ENCODE results near the gene OPCML. TPM values are rescaled to one million over a fixed set of nuclear protein-coding genes. Genes with fewer than 3 reads are reported as not detected.

The OPCML gene
- total RNA-seq, 2 donors from 2014 or later, result not detected

GRCh38 chr11:132784441-132784840, 747.9 kb downstream of the OPCML start:
- H3K4me1 Mint-ChIP-seq (ENCODE audit: low read depth in 2 of 2), result no peaks in the 10 kb centered on the region
- H3K36me3 Mint-ChIP-seq, result no peaks in the 10 kb centered on the region
- H3K4me3 Mint-ChIP-seq, result no peak overlapping the region
- no peak overlapping the region for H3K27ac Mint-ChIP-seq
- H3K27me3 Mint-ChIP-seq, result no peaks in the 10 kb centered on the region
- no peak for DNase-seq (ENCODE audit: low spot score)
- ATAC-seq, result no peak
- H3K9me3 Mint-ChIP-seq, result no peaks in the 10 kb centered on the region

DNA sequence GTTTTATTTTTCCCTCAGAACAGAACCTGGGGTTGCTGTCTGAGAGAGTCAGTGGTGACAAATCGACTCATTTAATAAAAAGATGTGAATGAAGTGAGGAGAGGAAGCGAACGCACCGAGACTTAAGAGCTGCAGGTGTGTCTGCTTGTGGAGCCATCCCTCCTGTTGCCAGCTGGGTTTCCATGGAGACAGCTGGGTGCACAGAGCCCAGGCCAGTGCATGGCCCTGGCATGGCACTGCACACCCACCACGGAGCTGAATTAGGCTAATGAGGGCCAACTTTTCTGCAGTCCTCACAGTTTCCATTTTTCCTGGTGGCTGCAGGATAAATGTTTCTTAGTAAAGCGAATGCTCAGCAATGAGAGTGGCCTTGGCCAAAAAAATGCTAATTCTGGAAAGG, 750.2 kb downstream of the OPCML start:
- no peak for ATAC-seq
- no peak overlapping the region for H3K27ac Mint-ChIP-seq
- H3K27me3 Mint-ChIP-seq, result no peaks in the 10 kb centered on the region
- DNase-seq (ENCODE audit: low spot score), result no peak
- H3K36me3 Mint-ChIP-seq, result no peaks in the 10 kb centered on the region
- no peaks in the 10 kb centered on the region for H3K9me3 Mint-ChIP-seq
- no peak overlapping the region for H3K4me3 Mint-ChIP-seq
- H3K4me1 Mint-ChIP-seq (ENCODE audit: low read depth in 2 of 2), result no peaks in the 10 kb centered on the region

DNA sequence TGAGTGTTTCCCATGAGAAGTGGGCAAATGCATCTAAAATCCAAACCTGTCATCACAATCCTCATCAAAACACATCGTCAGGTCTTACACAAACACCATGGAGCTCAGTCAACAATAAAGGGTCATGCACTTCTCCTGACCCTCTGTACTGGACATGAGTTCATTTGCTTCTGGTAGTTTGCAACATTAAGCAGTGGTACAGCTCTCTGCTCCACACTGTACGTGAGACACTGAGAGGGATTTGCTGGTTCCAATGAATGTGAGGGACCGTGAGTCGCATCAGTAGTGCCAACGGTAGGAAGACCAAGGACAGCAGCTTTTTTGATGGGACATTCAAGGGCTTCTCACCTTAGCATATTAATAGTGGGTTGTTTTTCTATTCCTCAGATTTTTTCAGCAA, 752.3 kb downstream of the OPCML start:
- H3K27ac Mint-ChIP-seq, result no peak overlapping the region
- no peaks in the 10 kb centered on the region for H3K4me1 Mint-ChIP-seq (ENCODE audit: low read depth in 2 of 2)
- no peak for ATAC-seq
- H3K9me3 Mint-ChIP-seq, result no peaks in the 10 kb centered on the region
- no peak overlapping the region for H3K4me3 Mint-ChIP-seq
- H3K36me3 Mint-ChIP-seq, result no peaks in the 10 kb centered on the region
- no peaks in the 10 kb centered on the region for H3K27me3 Mint-ChIP-seq
- no peak for DNase-seq (ENCODE audit: low spot score)

DNA sequence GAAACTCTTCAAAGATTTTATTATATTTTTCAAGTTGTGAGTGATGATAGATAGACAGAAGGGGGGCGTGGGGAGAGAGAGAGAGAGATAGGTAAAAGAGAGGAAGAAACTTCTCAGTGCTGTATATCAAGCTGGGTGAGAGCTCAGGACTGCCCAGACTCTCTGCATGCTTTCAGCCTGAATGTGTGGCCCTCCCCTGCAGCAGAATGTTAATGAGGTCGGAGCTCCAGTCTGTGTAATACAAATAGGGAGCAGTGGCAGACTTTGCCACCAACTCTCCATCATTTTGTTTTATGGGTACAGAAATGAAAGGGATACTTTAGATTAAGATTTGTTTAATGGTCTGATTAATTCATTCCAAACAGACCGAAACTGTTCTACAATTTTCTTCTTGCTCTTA, 752.8 kb downstream of the OPCML start:
- Mint-ChIP-seq H3K4me1 (ENCODE audit: low read depth in 2 of 2) (no peaks in the 10 kb centered on the region), H3K27ac (no peak overlapping the region), H3K4me3 (no peak overlapping the region), H3K9me3 (no peaks in the 10 kb centered on the region), H3K36me3 (no peaks in the 10 kb centered on the region), H3K27me3 (no peaks in the 10 kb centered on the region)
- no peak for ATAC-seq
- DNase-seq (ENCODE audit: low spot score), result no peak

DNA sequence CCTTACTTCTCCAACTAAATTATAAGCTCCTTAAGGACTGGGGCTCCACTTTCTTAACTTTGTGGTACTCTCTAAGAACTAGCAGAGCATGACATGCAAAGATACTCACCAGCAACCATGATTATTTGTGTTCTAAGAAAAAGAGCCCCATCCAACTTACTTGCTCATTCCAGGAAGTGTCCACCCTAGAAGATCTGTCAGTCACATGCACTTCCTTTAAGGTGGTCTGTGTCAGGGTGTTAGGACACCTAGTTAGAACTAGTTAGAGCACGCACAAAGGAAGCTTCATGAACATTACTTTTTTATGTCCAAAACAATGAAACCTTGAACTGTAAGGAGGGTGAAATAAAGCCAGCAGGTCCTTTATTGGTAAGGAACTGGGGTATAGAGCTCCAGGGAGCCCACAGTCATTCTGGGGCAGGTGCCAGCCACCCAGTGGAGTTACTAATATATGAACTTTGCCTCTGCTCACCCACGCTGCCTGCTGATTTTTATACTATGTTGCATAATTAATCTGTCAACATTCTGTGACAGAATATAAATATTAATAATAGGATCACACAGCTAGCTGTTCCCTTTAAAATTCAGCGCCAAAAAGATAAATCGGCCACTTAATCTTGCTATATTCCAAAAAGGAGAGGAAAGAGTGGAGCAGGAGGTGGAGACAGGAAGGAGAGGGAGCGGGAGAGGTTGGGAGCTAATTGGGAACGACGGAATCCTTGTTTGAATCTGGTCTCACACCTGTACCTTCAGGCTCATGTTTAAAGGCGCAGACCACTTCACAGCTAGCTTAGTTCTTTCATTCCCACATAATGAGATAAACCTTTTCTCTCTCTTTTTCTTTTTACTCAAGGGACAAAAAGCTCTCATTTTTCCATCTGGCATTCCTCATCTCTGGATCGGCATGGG, 755.0 kb downstream of the OPCML start:
- no peaks in the 10 kb centered on the region for H3K27me3 Mint-ChIP-seq
- no peaks in the 10 kb centered on the region for H3K36me3 Mint-ChIP-seq
- H3K27ac Mint-ChIP-seq, result no peak overlapping the region
- ATAC-seq, result no peak
- no peaks in the 10 kb centered on the region for H3K9me3 Mint-ChIP-seq
- no peak overlapping the region for H3K4me3 Mint-ChIP-seq
- H3K4me1 Mint-ChIP-seq (ENCODE audit: low read depth in 2 of 2), result no peaks in the 10 kb centered on the region
- DNase-seq (ENCODE audit: low spot score), result no peak

GRCh38 chr11:132773751-132774150, 758.5 kb downstream of the OPCML start:
- ATAC-seq (no peak), DNase-seq (ENCODE audit: low spot score) (no peak)
- no peak overlapping the region for H3K4me3 Mint-ChIP-seq
- peaks cover 4% of the 10 kb centered on the region for H3K9me3 Mint-ChIP-seq
- H3K27me3 Mint-ChIP-seq, result peaks cover 0 to 3% of the 10 kb centered on the region in 2 donors
- no peak overlapping the region for H3K27ac Mint-ChIP-seq
- H3K4me1 Mint-ChIP-seq (ENCODE audit: low read depth in 2 of 2), result no peaks in the 10 kb centered on the region
- H3K36me3 Mint-ChIP-seq, result no peaks in the 10 kb centered on the region

- no peak for DNase-seq (ENCODE audit: low spot score)
- no peaks in the 10 kb centered on the region for H3K4me1 Mint-ChIP-seq (ENCODE audit: low read depth in 2 of 2)
- H3K27ac Mint-ChIP-seq, result no peak overlapping the region
Measured at GRCh38 chr11:132772703-132773545, 759.4 kb downstream of the OPCML start.

GRCh38 chr11:132771746-132772145, 760.6 kb downstream of the OPCML start:
- peaks cover 0 to 3% of the 10 kb centered on the region in 2 donors for H3K27me3 Mint-ChIP-seq
- no peak overlapping the region for H3K27ac Mint-ChIP-seq
- ATAC-seq, result no peak
- no peak overlapping the region for H3K4me3 Mint-ChIP-seq
- peaks cover 4% of the 10 kb centered on the region for H3K9me3 Mint-ChIP-seq
- no peaks in the 10 kb centered on the region for H3K36me3 Mint-ChIP-seq
- DNase-seq (ENCODE audit: low spot score), result no peak
- no peaks in the 10 kb centered on the region for H3K4me1 Mint-ChIP-seq (ENCODE audit: low read depth in 2 of 2)

More at GRCh38 chr11:132772703-132773545, 759.4 kb downstream of the OPCML start:
- peaks cover 4% of the 10 kb centered on the region for H3K9me3 Mint-ChIP-seq
- peaks cover 0 to 3% of the 10 kb centered on the region in 2 donors for H3K27me3 Mint-ChIP-seq
- no peak overlapping the region for H3K4me3 Mint-ChIP-seq
- ATAC-seq, result no peak
- H3K36me3 Mint-ChIP-seq, result no peaks in the 10 kb centered on the region

DNA sequence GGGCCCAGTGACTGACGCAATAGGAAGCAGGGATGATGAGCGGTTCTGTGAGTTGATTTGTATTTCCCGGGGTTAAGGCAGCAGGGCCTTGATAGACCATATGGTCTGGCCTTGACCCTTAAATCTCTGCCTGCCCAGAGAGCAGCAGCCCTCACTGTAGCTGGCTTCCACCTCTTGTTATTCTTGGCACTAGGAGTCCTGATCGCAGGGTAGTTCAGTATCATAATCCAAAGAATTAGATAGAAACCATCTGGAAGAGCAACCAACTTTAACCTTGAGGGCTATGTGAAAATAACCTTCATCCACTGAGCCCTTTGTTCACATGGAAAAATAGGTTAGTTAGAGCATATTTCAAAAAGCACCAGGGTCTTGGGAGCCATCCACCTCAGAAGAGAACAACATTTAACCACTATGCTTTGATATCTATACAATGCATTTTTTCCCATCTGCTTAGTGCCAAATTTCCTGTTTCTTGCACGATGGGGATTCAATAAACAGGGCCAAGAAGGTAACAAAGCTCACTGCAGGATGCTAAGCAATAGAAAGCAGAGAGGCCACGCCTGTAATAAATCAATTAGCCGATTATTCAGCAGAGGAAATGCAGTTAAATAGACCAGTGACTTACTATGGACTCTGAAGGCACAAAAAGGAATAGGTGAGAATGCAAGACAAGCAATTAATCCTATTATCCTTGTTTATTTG, 761.3 kb downstream of the OPCML start:
- no peaks in the 10 kb centered on the region for H3K36me3 Mint-ChIP-seq
- H3K9me3 Mint-ChIP-seq, result peaks cover 4% of the 10 kb centered on the region
- no peaks in the 10 kb centered on the region for H3K4me1 Mint-ChIP-seq (ENCODE audit: low read depth in 2 of 2)
- no peak overlapping the region for H3K4me3 Mint-ChIP-seq
- no peak overlapping the region for H3K27ac Mint-ChIP-seq
- H3K27me3 Mint-ChIP-seq, result peaks cover 0 to 3% of the 10 kb centered on the region in 2 donors
- DNase-seq (ENCODE audit: low spot score) (no peak), ATAC-seq (no peak)

DNA sequence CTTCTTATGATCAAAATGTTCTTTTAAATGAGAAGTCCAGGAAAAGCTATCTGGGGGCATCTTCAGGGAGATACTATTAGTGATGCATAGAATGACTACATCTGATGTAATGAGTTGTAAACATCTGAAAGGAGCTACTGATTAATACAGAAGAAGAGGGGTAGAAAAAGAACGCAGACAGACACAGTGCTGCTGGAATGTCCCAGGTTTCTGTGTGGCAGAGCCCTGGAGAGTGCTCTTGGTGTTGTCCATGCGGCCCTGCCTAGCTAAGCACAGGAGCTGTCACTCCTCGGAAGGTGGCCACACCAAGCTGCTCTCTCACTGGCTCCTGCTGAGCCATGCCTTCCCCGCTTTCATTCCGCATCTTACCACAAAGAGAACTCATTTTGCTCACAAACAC, 768.8 kb downstream of the OPCML start:
- H3K36me3 Mint-ChIP-seq, result peaks cover 5% of the 10 kb centered on the region
- no peaks in the 10 kb centered on the region for H3K27me3 Mint-ChIP-seq
- DNase-seq (ENCODE audit: low spot score) (no peak), ATAC-seq (no peak)
- H3K27ac Mint-ChIP-seq, result no peak overlapping the region
- no peaks in the 10 kb centered on the region for H3K4me1 Mint-ChIP-seq (ENCODE audit: low read depth in 2 of 2)
- no peak overlapping the region for H3K4me3 Mint-ChIP-seq
- peaks cover 18% of the 10 kb centered on the region for H3K9me3 Mint-ChIP-seq

GRCh38 chr11:132755934-132756333, 776.4 kb downstream of the OPCML start:
- no peak for DNase-seq (ENCODE audit: low spot score)
- no peak overlapping the region for H3K4me3 Mint-ChIP-seq
- H3K27ac Mint-ChIP-seq, result no peak overlapping the region
- ATAC-seq, result no peak
- H3K36me3 Mint-ChIP-seq, result no peaks in the 10 kb centered on the region
- H3K4me1 Mint-ChIP-seq (ENCODE audit: low read depth in 2 of 2), result no peaks in the 10 kb centered on the region
- H3K27me3 Mint-ChIP-seq, result no peaks in the 10 kb centered on the region
- H3K9me3 Mint-ChIP-seq, result peaks cover 12% of the 10 kb centered on the region

DNA sequence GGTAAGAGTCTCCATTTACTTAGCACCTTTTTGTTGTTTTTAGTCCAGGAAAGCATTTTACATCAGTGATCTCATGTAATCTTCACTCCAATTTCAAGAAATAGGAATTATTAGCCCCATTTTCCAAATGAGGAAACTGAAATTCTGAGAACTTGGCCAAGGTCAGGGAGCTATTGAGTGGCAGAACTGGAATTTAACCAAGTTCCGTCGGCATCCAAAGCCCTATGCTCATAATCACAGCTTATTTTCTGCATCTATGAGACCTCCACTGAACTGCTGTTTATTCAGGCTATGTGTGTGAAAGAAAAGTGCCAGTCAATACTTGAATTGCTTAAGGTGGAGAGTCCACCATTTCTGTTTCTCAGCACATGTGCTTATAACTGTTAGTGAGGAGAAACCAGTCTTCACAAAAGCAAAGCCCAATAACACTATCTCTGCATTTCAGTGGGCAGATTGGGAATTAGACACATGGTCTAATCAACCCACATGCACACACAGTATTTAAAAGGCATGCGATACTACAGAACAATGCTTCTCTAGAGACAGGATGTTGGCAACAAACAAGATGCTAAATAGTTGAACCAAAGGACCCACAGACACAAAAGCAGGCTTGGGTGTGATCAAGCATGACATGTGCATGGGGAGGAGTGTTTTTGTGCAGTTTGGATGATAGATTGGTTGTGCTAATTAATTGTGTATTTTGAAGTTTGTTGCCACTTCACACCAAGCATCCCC, 780.6 kb downstream of the OPCML start:
- H3K4me3 Mint-ChIP-seq, result no peak overlapping the region
- no peaks in the 10 kb centered on the region for H3K4me1 Mint-ChIP-seq (ENCODE audit: low read depth in 2 of 2)
- H3K27me3 Mint-ChIP-seq, result no peaks in the 10 kb centered on the region
- H3K36me3 Mint-ChIP-seq, result no peaks in the 10 kb centered on the region
- DNase-seq (ENCODE audit: low spot score) (no peak), ATAC-seq (no peak)
- no peaks in the 10 kb centered on the region for H3K9me3 Mint-ChIP-seq
- no peak overlapping the region for H3K27ac Mint-ChIP-seq

- no peaks in the 10 kb centered on the region for H3K27me3 Mint-ChIP-seq
- ATAC-seq (no peak), DNase-seq (ENCODE audit: low spot score) (no peak)
- H3K4me3 Mint-ChIP-seq, result no peak overlapping the region
- H3K9me3 Mint-ChIP-seq, result no peaks in the 10 kb centered on the region
- H3K36me3 Mint-ChIP-seq, result no peaks in the 10 kb centered on the region
- no peaks in the 10 kb centered on the region for H3K4me1 Mint-ChIP-seq (ENCODE audit: low read depth in 2 of 2)
- H3K27ac Mint-ChIP-seq, result no peak overlapping the region
Measured at GRCh38 chr11:132746305-132746704, 786.0 kb downstream of the OPCML start.
